Measurements from ENCODE around the gene ARHGAP45. TPM values are rescaled to one million over a fixed set of nuclear protein-coding genes. Genes with fewer than 3 reads are reported as not detected.
A peak's percentile ranks its signal among the peaks of the same experiment; 100 is the strongest.

Gene ARHGAP45
- 0.18 TPM in 1 of 2 replicates, not detected in the other for total RNA-seq (ENCODE audit: low replicate concordance)

GRCh38 chr19:1066748-1067340 is at the start of gene ARHGAP45:
Gene ARHGAP45, plus strand, starts transcription at chr19:1067167. Its CDS starts 239 bp downstream, at chr19:1067406.
- no peak for TF ChIP-seq CTCF (IDR thresholded peaks at IDR 0.05; ENCODE audit: insufficient read depth, low read length)

GRCh38 chr19:1017906-1018305 is 49.1 kb upstream of the ARHGAP45 start:
- peak overlapping the region; percentile 18 for H3K4me3 ChIP-seq (ENCODE audit: low read depth, low read length)
- DNase-seq (ENCODE audit: low read depth), result no peak
- TF ChIP-seq CTCF (IDR thresholded peaks at IDR 0.05; ENCODE audit: insufficient read depth, low read length), result no peak

More at GRCh38 chr19:1066748-1067340, at the start of gene ARHGAP45:
- H3K4me3 ChIP-seq (ENCODE audit: low read depth, low read length), result peak within 1 kb of the TSS; percentile 41
- DNase-seq (ENCODE audit: low read depth), result no peak

GRCh38 chr19:1018393-1018792 is 48.6 kb upstream of the ARHGAP45 start:
- DNase-seq (ENCODE audit: low read depth), result no peak
- H3K4me3 ChIP-seq (ENCODE audit: low read depth, low read length), result peak overlapping the region; percentile 18
- TF ChIP-seq CTCF (IDR thresholded peaks at IDR 0.05; ENCODE audit: insufficient read depth, low read length), result no peak

GRCh38 chr19:1018932-1019615 is 47.9 kb upstream of the ARHGAP45 start:
- no peak for DNase-seq (ENCODE audit: low read depth)
- peak overlapping the region; percentile 87 for H3K4me3 ChIP-seq (ENCODE audit: low read depth, low read length)
- TF ChIP-seq CTCF (IDR thresholded peaks at IDR 0.05; ENCODE audit: insufficient read depth, low read length), result no peak

GRCh38 chr19:1019616-1019961 is 47.4 kb upstream of the ARHGAP45 start:
- DNase-seq (ENCODE audit: low read depth), result no peak
- TF ChIP-seq CTCF (IDR thresholded peaks at IDR 0.05; ENCODE audit: insufficient read depth, low read length), result no peak
- peak overlapping the region; percentile 87 for H3K4me3 ChIP-seq (ENCODE audit: low read depth, low read length)

GRCh38 chr19:1019980-1020867 is 46.7 kb upstream of the ARHGAP45 start:
- peak overlapping the region; percentile 87 for H3K4me3 ChIP-seq (ENCODE audit: low read depth, low read length)
- no peak for TF ChIP-seq CTCF (IDR thresholded peaks at IDR 0.05; ENCODE audit: insufficient read depth, low read length)
- DNase-seq (ENCODE audit: low read depth), result no peak
